Midbrain (tissue), 1 donor: ENCODE results near the gene ADAM22.

Experiments used
- DNase-seq: peaks from one replicate; lab custom pipeline; 2025; lab: John Stamatoyannopoulos, UW

The ADAM22 gene

DNA sequence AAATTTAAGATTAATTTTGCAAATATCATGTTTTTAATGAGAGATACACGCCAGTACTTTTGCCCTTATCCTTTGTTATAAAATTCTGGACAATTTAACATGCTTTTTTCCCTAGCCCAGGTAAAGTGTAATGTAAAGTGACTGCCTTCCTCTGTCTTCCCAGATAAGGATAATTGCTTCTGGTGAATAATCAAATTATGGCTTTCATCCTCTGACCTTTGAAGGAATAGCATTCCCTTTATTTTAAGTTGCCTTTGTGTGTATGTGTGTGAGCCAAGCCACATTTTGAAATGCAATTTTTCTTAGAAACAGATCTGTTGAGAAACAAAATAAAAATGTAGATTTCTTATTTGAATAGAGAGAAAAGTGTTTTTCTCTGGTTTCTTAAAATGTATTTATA lies 107.5 kb downstream of the ADAM22 start:
- no peak for DNase-seq

- no peak for DNase-seq
Measured at GRCh38 chr7:88042157-88042556, 108.1 kb downstream of the ADAM22 start.

GRCh38 chr7:88042803-88043202 lies 108.8 kb downstream of the ADAM22 start:
- DNase-seq = no peak

GRCh38 chr7:88044069-88044468 lies 110.0 kb downstream of the ADAM22 start:
- DNase-seq = no peak

DNA sequence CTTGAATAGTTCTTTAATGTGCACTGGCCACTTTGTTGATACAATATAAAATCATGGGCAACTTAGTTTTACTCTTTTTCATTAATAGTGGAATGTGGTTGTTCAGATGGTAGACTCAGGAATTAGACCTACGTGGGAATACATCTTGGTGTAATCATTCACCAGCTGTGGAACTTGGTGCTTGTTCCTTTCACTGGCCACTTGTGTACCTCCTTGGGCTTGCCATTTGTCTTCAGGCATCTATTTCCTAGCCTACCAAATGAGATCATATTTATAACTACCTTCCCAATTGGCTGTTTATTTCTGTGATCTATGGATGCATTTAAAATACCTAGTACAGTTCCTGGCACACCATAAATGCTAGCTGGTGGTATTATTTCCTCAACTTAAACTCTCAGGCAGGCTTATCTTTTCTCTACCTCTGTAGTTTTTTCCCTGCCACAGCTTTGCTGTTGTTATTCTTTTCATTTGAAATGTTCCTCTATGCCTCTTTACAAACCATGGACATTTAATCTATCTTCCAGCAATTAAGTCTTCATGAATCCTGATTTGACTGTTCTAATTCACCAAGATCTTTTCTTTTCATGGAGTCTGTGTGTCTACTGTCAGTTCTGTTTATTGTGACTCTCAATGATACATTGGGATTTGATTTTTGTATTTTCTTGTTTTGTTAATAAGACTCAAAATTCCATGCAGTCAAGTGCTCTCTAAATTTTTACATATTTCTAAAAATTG lies 113.0 kb downstream of the ADAM22 start:
- no peak for DNase-seq

DNA sequence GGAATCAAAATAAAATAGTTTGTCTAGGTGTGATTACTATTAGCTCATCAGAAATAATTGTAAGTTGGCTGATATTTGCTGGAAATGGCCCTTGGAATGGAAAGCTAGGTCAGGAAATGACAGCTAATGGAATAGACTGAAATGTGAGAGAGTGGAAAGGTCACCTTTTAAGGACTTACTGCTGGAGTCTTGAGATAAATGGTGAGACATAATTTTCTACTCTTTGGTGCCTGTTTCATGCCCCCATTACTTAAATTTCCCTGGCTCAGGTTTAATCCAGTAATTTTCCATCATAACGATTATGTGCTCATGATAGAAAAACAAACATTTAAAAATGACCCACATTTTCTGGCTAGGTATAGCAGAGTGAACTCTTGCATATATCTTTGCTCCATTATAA lies 123.6 kb downstream of the ADAM22 start:
- no peak for DNase-seq

- DNase-seq = no peak
Measured at GRCh38 chr7:88062238-88062637, 128.2 kb downstream of the ADAM22 start.

- DNase-seq = no peak
Measured at GRCh38 chr7:88069093-88069492, 135.0 kb downstream of the ADAM22 start.

- DNase-seq = no peak
Measured at GRCh38 chr7:88071994-88072714, 138.1 kb downstream of the ADAM22 start.

GRCh38 chr7:88072715-88073055 lies 138.6 kb downstream of the ADAM22 start:
- no peak for DNase-seq

GRCh38 chr7:88073626-88074025 lies 139.6 kb downstream of the ADAM22 start:
- no peak for DNase-seq

- no peak for DNase-seq
Measured at GRCh38 chr7:88075216-88075615, 141.2 kb downstream of the ADAM22 start.

DNA sequence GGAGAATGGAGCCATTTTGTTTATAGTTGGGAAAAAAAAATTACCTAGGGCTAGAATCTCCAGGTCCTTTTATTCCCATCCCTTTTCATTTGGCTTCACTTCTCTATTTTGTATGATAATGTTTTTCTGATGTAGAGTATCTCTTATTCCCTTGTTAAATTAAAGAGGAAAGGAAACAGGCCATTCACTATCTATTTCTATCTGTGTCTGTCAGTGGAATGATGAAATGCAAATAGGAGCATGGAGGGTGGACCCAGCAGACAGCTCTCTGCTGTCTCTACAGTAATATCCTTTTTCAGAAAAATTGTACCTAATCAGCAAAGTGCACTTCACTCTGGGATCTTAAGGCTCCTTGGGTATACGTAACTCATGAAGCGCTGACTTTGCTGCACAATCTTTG lies 149.8 kb downstream of the ADAM22 start:
- no peak for DNase-seq

- DNase-seq = no peak
Measured at GRCh38 chr7:88089561-88089960, 155.5 kb downstream of the ADAM22 start.

GRCh38 chr7:88090240-88090639 lies 156.2 kb downstream of the ADAM22 start:
- no peak for DNase-seq

GRCh38 chr7:88090671-88091070 lies 156.6 kb downstream of the ADAM22 start:
- DNase-seq = no peak

DNA sequence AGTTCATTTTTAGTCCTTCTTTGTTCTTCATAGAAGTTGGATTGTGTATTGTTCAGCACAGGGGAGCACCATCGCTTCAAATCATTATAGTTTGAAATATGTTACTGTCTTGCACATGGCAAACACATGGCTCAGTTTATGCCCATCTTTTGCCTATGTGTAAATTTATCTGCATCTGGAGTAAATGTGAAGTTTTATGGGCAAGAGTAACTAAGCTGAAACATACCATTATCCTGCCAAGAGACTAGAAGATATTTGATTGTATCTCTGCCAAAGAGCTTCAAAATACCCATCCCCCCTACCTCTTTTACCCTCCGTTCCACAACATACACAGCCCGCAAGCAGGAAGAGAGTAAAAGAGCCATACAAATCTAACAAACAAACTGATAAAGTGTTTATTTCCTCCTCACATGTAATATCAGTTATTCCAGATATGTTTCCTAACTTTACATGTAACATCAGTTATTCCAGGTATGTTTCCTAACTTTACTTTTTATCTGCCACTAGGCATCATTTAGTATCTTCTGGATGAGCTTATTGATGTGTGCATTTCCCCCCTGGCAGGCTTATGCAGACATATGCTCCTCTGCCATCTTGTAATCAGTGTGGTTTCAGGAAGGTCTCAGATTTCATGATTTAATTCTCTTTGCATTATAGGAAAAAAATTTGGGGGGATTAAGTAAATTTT lies 158.1 kb downstream of the ADAM22 start:
- no peak for DNase-seq

DNA sequence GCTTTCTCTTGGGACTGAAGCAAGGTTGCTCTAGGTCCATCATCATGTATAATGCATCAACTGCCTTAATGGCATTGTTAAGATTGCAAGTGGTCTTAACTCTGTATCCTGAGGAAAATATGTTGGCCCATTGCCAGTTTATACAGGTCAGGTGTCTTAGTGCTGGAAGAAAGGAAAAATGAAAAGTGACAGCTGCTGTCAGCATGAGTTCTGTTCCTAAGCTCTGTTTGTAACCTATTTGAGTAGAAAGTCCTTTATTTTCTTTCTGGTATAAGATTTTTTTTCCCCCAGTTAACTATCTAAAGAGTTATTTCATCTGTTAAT lies 158.6 kb downstream of the ADAM22 start:
- DNase-seq = no peak

- DNase-seq = no peak
Measured at GRCh38 chr7:88101769-88102168, 167.7 kb downstream of the ADAM22 start.

- no peak for DNase-seq
Measured at GRCh38 chr7:88102675-88103074, 168.6 kb downstream of the ADAM22 start.

- DNase-seq = no peak
Measured at GRCh38 chr7:88104732-88105131, 170.7 kb downstream of the ADAM22 start.

DNA sequence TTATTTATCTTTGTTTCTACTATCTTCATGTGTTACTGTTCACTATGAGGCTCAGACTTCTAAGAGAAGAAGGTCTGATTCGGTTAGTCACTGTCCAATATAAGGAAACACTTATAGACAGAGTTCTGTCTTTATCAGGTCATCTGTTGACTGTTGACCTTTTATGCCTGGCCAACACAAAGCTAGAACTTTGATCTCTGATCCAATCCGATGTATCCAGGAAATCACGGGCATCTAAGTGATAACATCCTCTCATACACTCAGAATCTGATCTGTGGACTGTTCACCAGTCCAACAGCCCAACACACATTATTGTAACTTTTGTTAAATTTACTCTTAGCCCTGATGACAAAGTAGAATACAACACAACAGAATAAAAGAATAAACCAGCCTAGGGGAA lies 171.2 kb downstream of the ADAM22 start:
- DNase-seq = no peak

DNA sequence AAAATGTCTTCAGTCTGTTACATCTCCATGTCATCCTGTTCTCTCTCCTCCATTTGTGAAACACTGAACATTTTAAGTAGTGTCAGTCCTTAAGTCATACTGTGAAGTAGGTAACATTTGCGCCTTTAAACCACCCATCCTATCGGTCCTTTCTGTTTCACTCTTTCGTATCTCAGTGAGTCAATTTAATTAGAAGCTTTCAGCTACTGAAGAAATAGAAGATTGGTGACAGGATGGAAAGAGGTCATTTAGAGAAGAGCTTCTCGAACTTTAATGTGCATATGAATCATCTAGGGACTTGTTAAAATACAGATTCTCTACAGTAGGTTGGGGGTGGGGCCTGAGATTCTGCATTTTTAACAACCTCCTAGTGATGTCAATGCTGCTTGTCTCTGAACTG lies 172.4 kb downstream of the ADAM22 start:
- DNase-seq = no peak
